ENCODE measurements around the gene GLB1L3. TPM values are rescaled to one million over a fixed set of nuclear protein-coding genes. Genes with fewer than 3 reads are reported as not detected.

Gene GLB1L3
- total and polyA plus RNA-seq, 2 experiments from 2014 or later, result 0.17 TPM; not detected in 1

GRCh38 chr11:134272381-134273316, 3.5 kb upstream of the GLB1L3 start:
- Histone ChIP-seq H3K27me3 (peaks cover 72% of the 10 kb centered on the region), H3K36me3 (replicated peaks; ENCODE audit: insufficient read depth, low read depth) (no peaks in the 10 kb centered on the region), H2AFZ (no peak overlapping the region), H3K9me2 (replicated peaks; ENCODE audit: insufficient read depth) (no peaks in the 10 kb centered on the region), H3K4me3 (no peak overlapping the region), H3K4me2 (no peak overlapping the region), H4K20me1 (ENCODE audit: insufficient read depth, poor library complexity, severe bottlenecking) (no peaks in the 10 kb centered on the region), H3K27ac (no peak overlapping the region), H3K79me2 (no peaks in the 10 kb centered on the region), H3K4me1 (ENCODE audit: insufficient read depth) (peaks cover 12% of the 10 kb centered on the region), H3K9me3 (ENCODE audit: low read depth) (no peaks in the 10 kb centered on the region)
- DNase-seq (ENCODE audit: low spot score), result peak; percentile 83
- 31% methylated on average over 18 of the region's 18 CpGs for WGBS (ENCODE audit: low lambda C conversion rate, missing lambda C conversion rate)
- TF ChIP-seq EZH2phosphoT487 (IDR thresholded peaks at IDR 0.05; ENCODE audit: low read depth, severe bottlenecking, unreplicated experiment) (no peak), EZH2 (IDR thresholded peaks at IDR 0.05; ENCODE audit: borderline replicate concordance) (no peak), CTCF (IDR thresholded peaks at IDR 0.05; ENCODE audit: poor library complexity) (no peak)

- 35% methylated on average over 3 of the region's 3 CpGs for WGBS (ENCODE audit: low lambda C conversion rate, missing lambda C conversion rate)
Measured at GRCh38 chr11:134273317-134273712, 2.9 kb upstream of the GLB1L3 start.

GRCh38 chr11:134275188-134275533, 1.0 kb upstream of the GLB1L3 start:
- Histone ChIP-seq H2AFZ (no peak overlapping the region), H4K20me1 (ENCODE audit: insufficient read depth, poor library complexity, severe bottlenecking) (no peaks in the 10 kb centered on the region)

More at GRCh38 chr11:134273317-134273712, 2.9 kb upstream of the GLB1L3 start:
- Histone ChIP-seq H3K36me3 (replicated peaks; ENCODE audit: insufficient read depth, low read depth) (no peaks in the 10 kb centered on the region), H3K9me2 (replicated peaks; ENCODE audit: insufficient read depth) (no peaks in the 10 kb centered on the region), H4K20me1 (ENCODE audit: insufficient read depth, poor library complexity, severe bottlenecking) (no peaks in the 10 kb centered on the region), H2AFZ (no peak overlapping the region), H3K4me2 (no peak overlapping the region), H3K4me1 (ENCODE audit: insufficient read depth) (peaks cover 12% of the 10 kb centered on the region), H3K27me3 (peaks cover 79% of the 10 kb centered on the region), H3K79me2 (no peaks in the 10 kb centered on the region), H3K4me3 (no peak overlapping the region), H3K27ac (no peak overlapping the region), H3K9me3 (ENCODE audit: low read depth) (no peaks in the 10 kb centered on the region)
- no peak for TF ChIP-seq EZH2phosphoT487 (IDR thresholded peaks at IDR 0.05; ENCODE audit: low read depth, severe bottlenecking, unreplicated experiment)
- no peak for TF ChIP-seq EZH2 (IDR thresholded peaks at IDR 0.05; ENCODE audit: borderline replicate concordance)
- no peak for TF ChIP-seq CTCF (IDR thresholded peaks at IDR 0.05; ENCODE audit: poor library complexity)
- DNase-seq (ENCODE audit: low spot score), result no peak

More at GRCh38 chr11:134275188-134275533, 1.0 kb upstream of the GLB1L3 start:
- Histone ChIP-seq H3K27ac (no peak overlapping the region), H3K4me2 (peak overlapping the region; percentile 91), H3K4me1 (ENCODE audit: insufficient read depth) (peaks cover 12% of the 10 kb centered on the region), H3K79me2 (no peaks in the 10 kb centered on the region), H3K9me2 (replicated peaks; ENCODE audit: insufficient read depth) (no peaks in the 10 kb centered on the region), H3K9me3 (ENCODE audit: low read depth) (no peaks in the 10 kb centered on the region), H3K27me3 (peaks cover 90% of the 10 kb centered on the region), H3K4me3 (no peak overlapping the region), H3K36me3 (replicated peaks; ENCODE audit: insufficient read depth, low read depth) (no peaks in the 10 kb centered on the region)
- no peak for DNase-seq (ENCODE audit: low spot score)
- 14% methylated on average over 5 of the region's 5 CpGs for WGBS (ENCODE audit: low lambda C conversion rate, missing lambda C conversion rate)
- TF ChIP-seq EZH2 (IDR thresholded peaks at IDR 0.05; ENCODE audit: borderline replicate concordance) (no peak), EZH2phosphoT487 (IDR thresholded peaks at IDR 0.05; ENCODE audit: low read depth, severe bottlenecking, unreplicated experiment) (no peak)

Data from hepatocyte (in vitro differentiated cells).